K562 (cell line): ENCODE data around the gene EFCAB13.

Experiments
- FOXK2 ChIP-seq, 2 experiments: fragments of 450-650 bp; IDR thresholded peaks in 1 of 2; conservative IDR thresholded peaks in 1 of 2; 2 replicates each; pipeline ENCODE4 v1.6.1; 2016; ENCODE audit warnings: low read depth in 2 of 2, mild to moderate bottlenecking in 1 of 2
- HDAC8 ChIP-seq: fragments of 450-650 bp; IDR thresholded peaks from 2 replicates; pipeline ENCODE4 v1.6.1; 2016; ENCODE audit warnings: mild to moderate bottlenecking, missing genetic modification characterization, moderate library complexity, missing compliant biosample characterization
- MEF2D ChIP-seq: conservative IDR thresholded peaks from 2 replicates; pipeline ENCODE4 v1.6.1; 2016; ENCODE audit warnings: low read depth, missing genetic modification characterization, missing compliant biosample characterization
- TCFL5 ChIP-seq: fragments of 250-450 bp; sonication (Bioruptor Pico); conservative IDR thresholded peaks from 2 replicates; pipeline ENCODE4 v1.6.1; 2021; ENCODE audit warnings: mild to moderate bottlenecking, moderate library complexity, matching md5 sums
- XRCC4 ChIP-seq: IDR thresholded peaks from one replicate; pipeline ENCODE4 v1.6.1; 2011; ENCODE audit not compliant: insufficient read depth, insufficient read length; ENCODE audit errors: extremely low read depth
- ZNF41 ChIP-seq: fragments of 250-450 bp; sonication (Bioruptor Pico); conservative IDR thresholded peaks from 2 replicates; pipeline ENCODE4 v1.4.0; 2020; ENCODE audit warnings: mild to moderate bottlenecking
- TF ChIP-seq, protein P1 (sequence below), 3 experiments: IDR thresholded peaks in 2 of 3; conservative IDR thresholded peaks in 1 of 3; 2 replicates each; pipeline ENCODE4 v1.5.1; 2011 to 2012; ENCODE audit warnings: low read length in 3 of 3, mild to moderate bottlenecking in 3 of 3, control low read depth in 2 of 3, improper control_type of control experiment in 1 of 3, inconsistent platforms in 1 of 3, low read depth in 1 of 3, mixed read lengths in 1 of 3, moderate library complexity in 1 of 3; ENCODE audit not compliant: insufficient read depth in 2 of 3
- TF ChIP-seq, protein P2 (sequence below): sonication (generic); formaldehyde crosslinking; IDR thresholded peaks from 2 replicates; pipeline ENCODE4 v1.8.1; 2022; ENCODE audit warnings: missing genetic modification reagents
- TF ChIP-seq, protein P3 (sequence below): fragments of 150-350 bp; IDR thresholded peaks from 2 replicates; pipeline ENCODE4 v1.6.1; 2014; ENCODE audit warnings: low read depth, mild to moderate bottlenecking, low read length, borderline replicate concordance

DNA sequence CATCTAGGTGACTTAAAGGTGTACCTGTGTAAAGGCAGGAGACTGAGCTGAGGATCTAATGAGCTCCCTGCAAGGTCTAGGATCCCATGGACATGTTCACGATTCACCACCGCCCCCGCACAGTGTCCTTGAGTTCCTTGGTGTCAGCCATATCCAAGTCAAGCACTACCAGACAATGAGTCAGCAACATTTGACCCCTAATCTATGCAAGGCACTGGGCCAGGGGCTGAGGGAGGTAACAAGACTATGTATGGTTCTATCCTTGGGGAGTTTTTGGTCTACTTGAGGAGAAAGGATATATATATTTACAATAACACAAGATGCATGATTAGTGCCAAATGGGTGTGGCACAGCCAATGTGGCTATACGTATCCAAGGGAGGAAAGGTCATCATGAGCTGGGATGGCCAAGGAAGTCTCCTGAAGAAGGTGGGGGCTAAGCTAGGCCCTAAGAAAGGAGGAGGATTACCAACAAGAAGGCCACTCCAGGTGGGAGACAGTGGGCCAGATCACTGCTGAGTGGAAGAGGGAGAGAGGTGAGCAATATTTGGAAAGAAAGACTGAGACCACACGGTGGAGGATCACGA lies 35.1 kb upstream of the EFCAB13 start:
- TF ChIP-seq, protein P1, sequence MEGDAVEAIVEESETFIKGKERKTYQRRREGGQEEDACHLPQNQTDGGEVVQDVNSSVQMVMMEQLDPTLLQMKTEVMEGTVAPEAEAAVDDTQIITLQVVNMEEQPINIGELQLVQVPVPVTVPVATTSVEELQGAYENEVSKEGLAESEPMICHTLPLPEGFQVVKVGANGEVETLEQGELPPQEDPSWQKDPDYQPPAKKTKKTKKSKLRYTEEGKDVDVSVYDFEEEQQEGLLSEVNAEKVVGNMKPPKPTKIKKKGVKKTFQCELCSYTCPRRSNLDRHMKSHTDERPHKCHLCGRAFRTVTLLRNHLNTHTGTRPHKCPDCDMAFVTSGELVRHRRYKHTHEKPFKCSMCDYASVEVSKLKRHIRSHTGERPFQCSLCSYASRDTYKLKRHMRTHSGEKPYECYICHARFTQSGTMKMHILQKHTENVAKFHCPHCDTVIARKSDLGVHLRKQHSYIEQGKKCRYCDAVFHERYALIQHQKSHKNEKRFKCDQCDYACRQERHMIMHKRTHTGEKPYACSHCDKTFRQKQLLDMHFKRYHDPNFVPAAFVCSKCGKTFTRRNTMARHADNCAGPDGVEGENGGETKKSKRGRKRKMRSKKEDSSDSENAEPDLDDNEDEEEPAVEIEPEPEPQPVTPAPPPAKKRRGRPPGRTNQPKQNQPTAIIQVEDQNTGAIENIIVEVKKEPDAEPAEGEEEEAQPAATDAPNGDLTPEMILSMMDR (IDR thresholded peaks at IDR 0.05 in 2 of 3, conservative IDR thresholded peaks at IDR 0.05 in 1 of 3; ENCODE audit: insufficient read depth in 2 of 3, low read depth in 1 of 3, low read length in 3 of 3): no peak
- TF ChIP-seq, protein P2, sequence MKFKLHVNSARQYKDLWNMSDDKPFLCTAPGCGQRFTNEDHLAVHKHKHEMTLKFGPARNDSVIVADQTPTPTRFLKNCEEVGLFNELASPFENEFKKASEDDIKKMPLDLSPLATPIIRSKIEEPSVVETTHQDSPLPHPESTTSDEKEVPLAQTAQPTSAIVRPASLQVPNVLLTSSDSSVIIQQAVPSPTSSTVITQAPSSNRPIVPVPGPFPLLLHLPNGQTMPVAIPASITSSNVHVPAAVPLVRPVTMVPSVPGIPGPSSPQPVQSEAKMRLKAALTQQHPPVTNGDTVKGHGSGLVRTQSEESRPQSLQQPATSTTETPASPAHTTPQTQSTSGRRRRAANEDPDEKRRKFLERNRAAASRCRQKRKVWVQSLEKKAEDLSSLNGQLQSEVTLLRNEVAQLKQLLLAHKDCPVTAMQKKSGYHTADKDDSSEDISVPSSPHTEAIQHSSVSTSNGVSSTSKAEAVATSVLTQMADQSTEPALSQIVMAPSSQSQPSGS (CRISPR knock-in tag): no peak
- TF ChIP-seq, protein P3, sequence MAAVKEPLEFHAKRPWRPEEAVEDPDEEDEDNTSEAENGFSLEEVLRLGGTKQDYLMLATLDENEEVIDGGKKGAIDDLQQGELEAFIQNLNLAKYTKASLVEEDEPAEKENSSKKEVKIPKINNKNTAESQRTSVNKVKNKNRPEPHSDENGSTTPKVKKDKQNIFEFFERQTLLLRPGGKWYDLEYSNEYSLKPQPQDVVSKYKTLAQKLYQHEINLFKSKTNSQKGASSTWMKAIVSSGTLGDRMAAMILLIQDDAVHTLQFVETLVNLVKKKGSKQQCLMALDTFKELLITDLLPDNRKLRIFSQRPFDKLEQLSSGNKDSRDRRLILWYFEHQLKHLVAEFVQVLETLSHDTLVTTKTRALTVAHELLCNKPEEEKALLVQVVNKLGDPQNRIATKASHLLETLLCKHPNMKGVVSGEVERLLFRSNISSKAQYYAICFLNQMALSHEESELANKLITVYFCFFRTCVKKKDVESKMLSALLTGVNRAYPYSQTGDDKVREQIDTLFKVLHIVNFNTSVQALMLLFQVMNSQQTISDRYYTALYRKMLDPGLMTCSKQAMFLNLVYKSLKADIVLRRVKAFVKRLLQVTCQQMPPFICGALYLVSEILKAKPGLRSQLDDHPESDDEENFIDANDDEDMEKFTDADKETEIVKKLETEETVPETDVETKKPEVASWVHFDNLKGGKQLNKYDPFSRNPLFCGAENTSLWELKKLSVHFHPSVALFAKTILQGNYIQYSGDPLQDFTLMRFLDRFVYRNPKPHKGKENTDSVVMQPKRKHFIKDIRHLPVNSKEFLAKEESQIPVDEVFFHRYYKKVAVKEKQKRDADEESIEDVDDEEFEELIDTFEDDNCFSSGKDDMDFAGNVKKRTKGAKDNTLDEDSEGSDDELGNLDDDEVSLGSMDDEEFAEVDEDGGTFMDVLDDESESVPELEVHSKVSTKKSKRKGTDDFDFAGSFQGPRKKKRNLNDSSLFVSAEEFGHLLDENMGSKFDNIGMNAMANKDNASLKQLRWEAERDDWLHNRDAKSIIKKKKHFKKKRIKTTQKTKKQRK: no peak
- TF ChIP-seq HDAC8 (peak; percentile 87), MEF2D (no peak; the same call in 1 of the 2 replicates), FOXK2 (conservative IDR thresholded peaks at IDR 0.05 in 1 of 2, IDR thresholded peaks at IDR 0.05 in 1 of 2; ENCODE audit: low read depth in 2 of 2) (peak in 1 of 2 experiments; percentile 58; a peak in 1 of 4 replicates), ZNF41 (CRISPR knock-in tag) (peak; percentile 68), XRCC4 (no peak), TCFL5 (CRISPR knock-in tag) (no peak)
